H1 (cell line): ENCODE results near the gene DRAXIN. TPM values are rescaled to one million over a fixed set of nuclear protein-coding genes. Genes with fewer than 3 reads are reported as not detected.

ENCODE experiments used
- EZH2 ChIP-seq: fragments of 200-600 bp; sonication (generic); IDR thresholded peaks from 2 replicates; pipeline ENCODE4 v1.7.1; 2012; ENCODE audit warnings: low read depth, mild to moderate bottlenecking, moderate library complexity, low read length, inconsistent platforms; ENCODE audit not compliant: severe bottlenecking
- MAX ChIP-seq: IDR thresholded peaks from 2 replicates; pipeline ENCODE4 v1.6.1; 2012; ENCODE audit warnings: inconsistent platforms
- NRF1 ChIP-seq: IDR thresholded peaks from 2 replicates; pipeline ENCODE4 v1.6.1; 2011; ENCODE audit warnings: mild to moderate bottlenecking, low read depth, low read length, improper control_type of control experiment
- PHF8 ChIP-seq: fragments of 200-600 bp; sonication (generic); conservative IDR thresholded peaks from 2 replicates; pipeline ENCODE4 v1.7.1; 2012; ENCODE audit warnings: low read depth, mild to moderate bottlenecking, inconsistent platforms, low read length, moderate library complexity
- POLR2A ChIP-seq, 2 experiments: IDR thresholded peaks; 1 replicate in 1 of 2; 2 replicates in 1 of 2; pipeline ENCODE4 v1.6.1; 2011; ENCODE audit warnings: low read depth in 2 of 2, low read length in 2 of 2, mild to moderate bottlenecking in 2 of 2; ENCODE audit errors: control extremely low read depth in 1 of 2
- POLR2AphosphoS5 ChIP-seq: IDR thresholded peaks from 2 replicates; pipeline ENCODE4 v1.6.1; 2011; ENCODE audit warnings: low read depth, low read length
- TAF1 ChIP-seq: IDR thresholded peaks from 2 replicates; pipeline ENCODE4 v1.6.1; 2011; ENCODE audit warnings: mild to moderate bottlenecking, low read depth, low read length
- polyA plus RNA-seq, 7 experiments: library from polyadenylated mRNA; depleted of rRNA in 3 of 7; stranded (reverse) in 5 of 7; unstranded in 2 of 7; fragments of >200 nt in 5 of 7; fragments of 200-250 nt in 2 of 7; gene quantifications; 1 replicate in 5 of 7; 2 replicates in 1 of 7; 4 replicates in 1 of 7; pipeline versions ENCODE4 v1.2.1 to v1.2.3, GENCODE V29; 2011 to 2013; ENCODE audit warnings: missing spikeins in 2 of 7, mixed read lengths in 2 of 7
- total RNA-seq: library from RNA; stranded (reverse); fragmentation: NEBNext Ultra II Directional; extraction: Animal tissue kit (Norgen Biotek cat#: 25700); gene quantifications from 2 replicates; pipeline ENCODE4 v1.2.1, GENCODE V29; 2021
- TF ChIP-seq, protein P1 (sequence below), 3 experiments: IDR thresholded peaks; 1 replicate in 2 of 3; 2 replicates in 1 of 3; pipeline versions ENCODE4 v1.5.1 to v1.6.1; 2011; ENCODE audit warnings: low read length in 3 of 3, mild to moderate bottlenecking in 3 of 3, inconsistent platforms in 2 of 3, low read depth in 1 of 3, moderate library complexity in 1 of 3; ENCODE audit not compliant: insufficient read depth in 1 of 3; ENCODE audit errors: control extremely low read depth in 1 of 3

DRAXIN gene
- total and polyA plus RNA-seq, 2 of the 8 experiments (the other 6 are each of a cell fraction or from before 2014, with no cell fraction given) = 4.6 to 17.6 TPM

DNA sequence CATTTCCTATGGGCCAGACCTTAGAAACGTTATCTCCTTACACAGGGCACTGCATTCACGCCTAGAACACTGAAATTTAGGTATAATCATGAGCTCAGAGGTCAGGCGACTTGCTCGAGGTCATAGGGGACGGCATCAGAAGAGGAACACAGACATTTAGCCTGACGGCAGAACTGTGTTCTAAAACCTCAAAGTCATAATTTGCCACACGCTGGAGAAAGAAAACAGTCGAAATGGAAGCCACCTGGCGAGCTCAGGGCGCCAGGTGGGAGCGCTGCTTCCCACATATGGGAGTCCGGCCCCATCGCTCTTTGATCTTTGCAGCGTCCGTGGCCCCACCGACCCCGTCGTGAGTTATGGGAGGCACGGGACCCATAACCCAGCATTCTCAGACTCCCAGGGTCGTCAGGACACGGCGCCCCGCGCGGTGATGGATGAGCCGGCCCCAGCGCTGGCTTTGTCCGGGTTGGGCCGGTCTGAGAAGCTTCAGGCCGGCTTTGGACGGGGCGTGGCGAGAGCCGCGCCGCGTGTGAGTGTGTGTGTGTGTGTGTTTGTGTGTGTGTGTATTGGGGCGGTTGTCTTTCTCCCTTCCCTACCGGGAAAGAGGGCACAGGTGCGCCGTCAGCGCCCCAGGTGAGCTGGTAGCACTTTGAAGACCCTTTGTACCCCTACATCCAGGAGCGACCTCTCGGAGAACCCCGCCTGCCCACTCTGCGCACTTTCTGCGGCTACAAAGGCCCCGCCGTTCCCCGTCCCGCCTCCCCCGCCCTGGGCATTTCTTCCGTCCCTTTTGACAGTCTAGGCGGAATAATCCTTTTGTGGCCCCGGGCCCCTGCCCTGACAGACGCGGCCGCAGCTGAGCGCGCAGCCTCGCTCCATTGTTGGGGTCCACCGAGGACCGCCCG is 861 bp upstream of the DRAXIN start (continued):
- TF ChIP-seq MAX (0 out of 2 replicates have a peak, but pooled peaks have one; percentile 31), TAF1 (peak; percentile 71), POLR2AphosphoS5 (peak; percentile 71), NRF1 (no peak; the same call in 1 of the 2 replicates), PHF8 (peak; percentile 9; the same call in 1 of the 2 replicates), EZH2 (no peak), POLR2A (IDR thresholded peaks at IDR 0.05; ENCODE audit: control extremely low read depth in 1 of 2, low read depth in 2 of 2, low read length in 2 of 2) (peak; percentile 57 to 65; a peak in 2 of 3 replicates)
- TF ChIP-seq, protein P1, sequence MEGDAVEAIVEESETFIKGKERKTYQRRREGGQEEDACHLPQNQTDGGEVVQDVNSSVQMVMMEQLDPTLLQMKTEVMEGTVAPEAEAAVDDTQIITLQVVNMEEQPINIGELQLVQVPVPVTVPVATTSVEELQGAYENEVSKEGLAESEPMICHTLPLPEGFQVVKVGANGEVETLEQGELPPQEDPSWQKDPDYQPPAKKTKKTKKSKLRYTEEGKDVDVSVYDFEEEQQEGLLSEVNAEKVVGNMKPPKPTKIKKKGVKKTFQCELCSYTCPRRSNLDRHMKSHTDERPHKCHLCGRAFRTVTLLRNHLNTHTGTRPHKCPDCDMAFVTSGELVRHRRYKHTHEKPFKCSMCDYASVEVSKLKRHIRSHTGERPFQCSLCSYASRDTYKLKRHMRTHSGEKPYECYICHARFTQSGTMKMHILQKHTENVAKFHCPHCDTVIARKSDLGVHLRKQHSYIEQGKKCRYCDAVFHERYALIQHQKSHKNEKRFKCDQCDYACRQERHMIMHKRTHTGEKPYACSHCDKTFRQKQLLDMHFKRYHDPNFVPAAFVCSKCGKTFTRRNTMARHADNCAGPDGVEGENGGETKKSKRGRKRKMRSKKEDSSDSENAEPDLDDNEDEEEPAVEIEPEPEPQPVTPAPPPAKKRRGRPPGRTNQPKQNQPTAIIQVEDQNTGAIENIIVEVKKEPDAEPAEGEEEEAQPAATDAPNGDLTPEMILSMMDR (IDR thresholded peaks at IDR 0.05; ENCODE audit: control extremely low read depth in 1 of 3, insufficient read depth in 1 of 3, low read depth in 1 of 3, low read length in 3 of 3) = peak in 1 of 3 experiments; percentile 2; a peak in 1 of 4 replicates
